ENCODE data around the gene PKP1. TPM values are rescaled to one million over a fixed set of nuclear protein-coding genes. Genes with fewer than 3 reads are reported as not detected.

PKP1 gene
- total RNA-seq, 2 experiments from 2014 or later, result not detected

GRCh38 chr1:201354151-201354900 is 71.0 kb downstream of the PKP1 start:
- peaks cover 13% of the 10 kb centered on the region for H3K27me3 Mint-ChIP-seq
- DNase-seq (no peak), ATAC-seq (no peak)
- no peaks in the 10 kb centered on the region for H3K4me1 Mint-ChIP-seq
- CTCF ChIA-PET, result interaction anchor here (1.0 kb wide), 1 partner anchor 100 kb away, joined by 3 read pairs; no protein-coding TSS in a partner anchor
- H3K36me3 Mint-ChIP-seq, result no peaks in the 10 kb centered on the region
- no peaks in the 10 kb centered on the region for H3K9me3 Mint-ChIP-seq (ENCODE audit: low read depth)
- H3K4me3 Mint-ChIP-seq, result no peak overlapping the region
- H3K27ac Mint-ChIP-seq, result no peak overlapping the region

- no peaks in the 10 kb centered on the region for H3K9me3 Mint-ChIP-seq (ENCODE audit: low read depth)
- H3K27me3 Mint-ChIP-seq, result peaks cover 10% of the 10 kb centered on the region
- no peak overlapping the region for H3K27ac Mint-ChIP-seq
- no peak overlapping the region for H3K4me3 Mint-ChIP-seq
- H3K36me3 Mint-ChIP-seq, result no peaks in the 10 kb centered on the region
- DNase-seq (no peak), ATAC-seq (no peak)
- no peaks in the 10 kb centered on the region for H3K4me1 Mint-ChIP-seq
- CTCF ChIA-PET, result no interaction called here
Observed at GRCh38 chr1:201354901-201355295, 71.6 kb downstream of the PKP1 start.

GRCh38 chr1:201355471-201355870 is 72.2 kb downstream of the PKP1 start:
- Mint-ChIP-seq H3K27ac (no peak overlapping the region), H3K36me3 (no peaks in the 10 kb centered on the region), H3K4me3 (no peak overlapping the region), H3K9me3 (ENCODE audit: low read depth) (no peaks in the 10 kb centered on the region), H3K4me1 (no peaks in the 10 kb centered on the region), H3K27me3 (peaks cover 10% of the 10 kb centered on the region)
- no peak for DNase-seq
- CTCF ChIA-PET, result no interaction called here
- ATAC-seq, result no peak

- no peaks in the 10 kb centered on the region for H3K36me3 Mint-ChIP-seq
- H3K27ac Mint-ChIP-seq, result no peak overlapping the region
- no peaks in the 10 kb centered on the region for H3K9me3 Mint-ChIP-seq (ENCODE audit: low read depth)
Observed at GRCh38 chr1:201356236-201356635, 72.9 kb downstream of the PKP1 start.

GRCh38 chr1:201356701-201357100 is 73.4 kb downstream of the PKP1 start:
- H3K4me3 Mint-ChIP-seq, result no peak overlapping the region
- no peaks in the 10 kb centered on the region for H3K9me3 Mint-ChIP-seq (ENCODE audit: low read depth)
- DNase-seq (no peak), ATAC-seq (no peak)
- H3K27ac Mint-ChIP-seq, result no peak overlapping the region
- H3K27me3 Mint-ChIP-seq, result peaks cover 10% of the 10 kb centered on the region
- CTCF ChIA-PET, result no interaction called here
- no peaks in the 10 kb centered on the region for H3K36me3 Mint-ChIP-seq
- no peaks in the 10 kb centered on the region for H3K4me1 Mint-ChIP-seq

More at GRCh38 chr1:201356236-201356635, 72.9 kb downstream of the PKP1 start:
- Mint-ChIP-seq H3K4me3 (no peak overlapping the region), H3K27me3 (peaks cover 10% of the 10 kb centered on the region), H3K4me1 (no peaks in the 10 kb centered on the region)
- ATAC-seq (no peak), DNase-seq (no peak)
- CTCF ChIA-PET, result interaction anchor here (0.7 kb wide), 1 partner anchor 10 kb away, joined by 3 read pairs; no protein-coding TSS in a partner anchor

GRCh38 chr1:201357211-201357610 is 73.9 kb downstream of the PKP1 start:
- ATAC-seq (no peak), DNase-seq (no peak)
- Mint-ChIP-seq H3K36me3 (no peaks in the 10 kb centered on the region), H3K9me3 (ENCODE audit: low read depth) (no peaks in the 10 kb centered on the region), H3K4me1 (no peaks in the 10 kb centered on the region), H3K27ac (no peak overlapping the region), H3K4me3 (no peak overlapping the region), H3K27me3 (peaks cover 6% of the 10 kb centered on the region)
- CTCF ChIA-PET, result no interaction called here

GRCh38 chr1:201357636-201358348 is 74.5 kb downstream of the PKP1 start:
- H3K4me3 Mint-ChIP-seq, result no peak overlapping the region
- H3K27ac Mint-ChIP-seq, result no peak overlapping the region
- no peak for ATAC-seq
- peaks cover 9% of the 10 kb centered on the region for H3K27me3 Mint-ChIP-seq
- CTCF ChIA-PET, result interaction anchor here (3.0 kb wide), 1 partner anchor 11 kb away, joined by 9 read pairs; no protein-coding TSS in a partner anchor
- no peak for DNase-seq
- no peaks in the 10 kb centered on the region for H3K9me3 Mint-ChIP-seq (ENCODE audit: low read depth)
- H3K36me3 Mint-ChIP-seq, result no peaks in the 10 kb centered on the region
- no peaks in the 10 kb centered on the region for H3K4me1 Mint-ChIP-seq

- peaks cover 7% of the 10 kb centered on the region for H3K27me3 Mint-ChIP-seq
- H3K4me1 Mint-ChIP-seq, result no peaks in the 10 kb centered on the region
- DNase-seq (no peak), ATAC-seq (no peak)
- CTCF ChIA-PET, result interaction anchor here (3.0 to 4.2 kb wide), 2 partner anchors 11 to 104 kb away, joined by 9 to 20 read pairs; no protein-coding TSS in a partner anchor
- no peak overlapping the region for H3K27ac Mint-ChIP-seq
- no peaks in the 10 kb centered on the region for H3K36me3 Mint-ChIP-seq
- no peak overlapping the region for H3K4me3 Mint-ChIP-seq
- H3K9me3 Mint-ChIP-seq (ENCODE audit: low read depth), result no peaks in the 10 kb centered on the region
Observed at GRCh38 chr1:201358596-201358995, 75.3 kb downstream of the PKP1 start.

GRCh38 chr1:201359031-201359872 is 75.9 kb downstream of the PKP1 start:
- CTCF ChIA-PET, result interaction anchor here (3.0 to 4.2 kb wide), 2 partner anchors 12 to 105 kb away, joined by 9 to 20 read pairs; no protein-coding TSS in a partner anchor
- Mint-ChIP-seq H3K4me3 (no peak overlapping the region), H3K27ac (no peak overlapping the region), H3K4me1 (no peaks in the 10 kb centered on the region), H3K9me3 (ENCODE audit: low read depth) (no peaks in the 10 kb centered on the region), H3K36me3 (no peaks in the 10 kb centered on the region), H3K27me3 (peaks cover 6% of the 10 kb centered on the region)
- ATAC-seq (no peak), DNase-seq (no peak)

GRCh38 chr1:201359873-201360210 is 76.5 kb downstream of the PKP1 start:
- no peaks in the 10 kb centered on the region for H3K36me3 Mint-ChIP-seq
- CTCF ChIA-PET, result interaction anchor here (3.0 to 4.2 kb wide), 2 partner anchors 13 to 105 kb away, joined by 9 to 20 read pairs; no protein-coding TSS in a partner anchor
- DNase-seq, result no peak

GRCh38 chr1:201360486-201360885 is 77.2 kb downstream of the PKP1 start:
- H3K4me3 Mint-ChIP-seq, result no peak overlapping the region
- H3K36me3 Mint-ChIP-seq, result no peaks in the 10 kb centered on the region
- DNase-seq (no peak), ATAC-seq (no peak)
- H3K27ac Mint-ChIP-seq, result no peak overlapping the region
- H3K4me1 Mint-ChIP-seq, result no peaks in the 10 kb centered on the region
- CTCF ChIA-PET, result interaction anchor here (0.8 to 4.2 kb wide), 3 partner anchors 13 to 106 kb away, joined by 4 to 20 read pairs (median 9); no protein-coding TSS in a partner anchor
- no peaks in the 10 kb centered on the region for H3K9me3 Mint-ChIP-seq (ENCODE audit: low read depth)
- peaks cover 3% of the 10 kb centered on the region for H3K27me3 Mint-ChIP-seq

More at GRCh38 chr1:201359873-201360210, 76.5 kb downstream of the PKP1 start:
- peaks cover 3% of the 10 kb centered on the region for H3K27me3 Mint-ChIP-seq
- no peaks in the 10 kb centered on the region for H3K4me1 Mint-ChIP-seq
- no peak overlapping the region for H3K27ac Mint-ChIP-seq
- ATAC-seq, result no peak
- no peaks in the 10 kb centered on the region for H3K9me3 Mint-ChIP-seq (ENCODE audit: low read depth)
- no peak overlapping the region for H3K4me3 Mint-ChIP-seq

GRCh38 chr1:201360901-201361651 is 77.8 kb downstream of the PKP1 start:
- H3K9me3 Mint-ChIP-seq (ENCODE audit: low read depth), result no peaks in the 10 kb centered on the region
- H3K27me3 Mint-ChIP-seq, result peaks cover 3% of the 10 kb centered on the region

More at GRCh38 chr1:201360901-201361651, 77.8 kb downstream of the PKP1 start:
- no peak overlapping the region for H3K27ac Mint-ChIP-seq
- H3K4me1 Mint-ChIP-seq, result no peaks in the 10 kb centered on the region
- ATAC-seq, result no peak
- CTCF ChIA-PET, result interaction anchor here (0.8 to 4.2 kb wide), 6 partner anchors 14 to 221 kb away, joined by 3 to 20 read pairs (median 4); no protein-coding TSS in a partner anchor
- no peak for DNase-seq
- H3K36me3 Mint-ChIP-seq, result no peaks in the 10 kb centered on the region
- no peak overlapping the region for H3K4me3 Mint-ChIP-seq

All from activated CD8-positive, alpha-beta memory T cell treated with anti-CD3 and anti-CD28 coated beads, Interleukin-2, amount 10 ng/mL, durations not matched to agents 7 days and 5 days (primary cell).